Astrocyte (in vitro differentiated cells and primary cell): ENCODE measurements around the gene PKP2. TPM values are rescaled to one million over a fixed set of nuclear protein-coding genes. Genes with fewer than 3 reads are reported as not detected.

Source experiments
- DNase-seq: peaks from one replicate; pipeline ENCODE4 v3.0.0-alpha.2; 2010; ENCODE audit warnings: low read depth
- FAIRE-seq: peaks from 2 replicates; lab custom pipeline; 2011; peaks lifted over from hg19 to GRCh38; lab: Jason Lieb, UNC
- H2AFZ ChIP-seq: 2 replicates; pipeline ENCODE4 v1.6.0; 2012; ENCODE audit warnings: low read depth, low read length, inconsistent platforms
- H3K27ac ChIP-seq: 2 replicates; pipeline ENCODE4 v1.5.1; 2011; ENCODE audit warnings: low read depth, low read length, inconsistent platforms
- H3K27me3 ChIP-seq: 2 replicates; pipeline ENCODE4 v1.6.0; 2011; ENCODE audit warnings: low read length, inconsistent platforms; ENCODE audit not compliant: insufficient read depth
- H3K36me3 ChIP-seq: 2 replicates; pipeline ENCODE4 v1.5.1; 2011; ENCODE audit warnings: low read length, inconsistent platforms; ENCODE audit not compliant: insufficient read depth
- H3K4me1 ChIP-seq: 2 replicates; pipeline ENCODE4 v1.5.1; 2011; ENCODE audit warnings: low read length, inconsistent platforms; ENCODE audit not compliant: insufficient read depth
- H3K4me2 ChIP-seq: 2 replicates; pipeline ENCODE4 v1.6.0; 2012; ENCODE audit warnings: low read length, inconsistent platforms
- H3K4me3 ChIP-seq: 2 replicates; pipeline ENCODE4 v1.5.1; 2011; ENCODE audit warnings: low read depth, mild to moderate bottlenecking, low read length, inconsistent platforms; ENCODE audit not compliant: insufficient read depth
- H3K79me2 ChIP-seq: 2 replicates; pipeline ENCODE4 v1.6.0; 2012; ENCODE audit warnings: mild to moderate bottlenecking, low read length, inconsistent platforms; ENCODE audit not compliant: insufficient read depth
- H3K9ac ChIP-seq: 2 replicates; pipeline ENCODE4 v1.6.0; 2012; ENCODE audit warnings: mild to moderate bottlenecking, low read length, inconsistent platforms
- H3K9me3 ChIP-seq: 2 replicates; pipeline ENCODE4 v1.5.1; 2012; ENCODE audit warnings: low read depth, mild to moderate bottlenecking, low read length, inconsistent platforms; ENCODE audit not compliant: insufficient read depth
- H4K20me1 ChIP-seq: 2 replicates; pipeline ENCODE4 v1.6.0; 2012; ENCODE audit warnings: low read length, inconsistent platforms; ENCODE audit not compliant: insufficient read depth
- H3K27ac Mint-ChIP-seq: one replicate; pipeline ENCODE4 v1.8.0; 2021; ENCODE audit warnings: mild to moderate bottlenecking, mixed read lengths; ENCODE audit not compliant: unreplicated experiment
- H3K27me3 Mint-ChIP-seq: one replicate; pipeline ENCODE4 v1.8.0; 2021; ENCODE audit warnings: low read depth, mixed read lengths; ENCODE audit not compliant: unreplicated experiment
- H3K36me3 Mint-ChIP-seq: one replicate; pipeline ENCODE4 v1.8.0; 2021; ENCODE audit warnings: low read depth, mixed read lengths; ENCODE audit not compliant: unreplicated experiment
- H3K4me1 Mint-ChIP-seq: one replicate; pipeline ENCODE4 v1.8.0; 2021; ENCODE audit warnings: low read depth, mixed read lengths; ENCODE audit not compliant: unreplicated experiment
- H3K4me3 Mint-ChIP-seq: one replicate; pipeline ENCODE4 v1.8.0; 2021; ENCODE audit warnings: mild to moderate bottlenecking, moderate library complexity, mixed read lengths; ENCODE audit not compliant: unreplicated experiment
- H3K9me3 Mint-ChIP-seq: one replicate; pipeline ENCODE4 v1.8.0; 2021; ENCODE audit warnings: mild to moderate bottlenecking, mixed read lengths; ENCODE audit not compliant: unreplicated experiment
- EZH2 ChIP-seq: IDR thresholded peaks from 2 replicates; pipeline ENCODE4 v1.6.1; 2012; ENCODE audit warnings: mild to moderate bottlenecking, low read length, inconsistent platforms; ENCODE audit not compliant: insufficient read depth
- total RNA-seq: library from RNA; stranded (reverse); gene quantifications from 2 replicates; pipeline ENCODE4 v1.2.1, GENCODE V29; 2021
- TF ChIP-seq, protein P1 (sequence below): IDR thresholded peaks from 2 replicates; pipeline ENCODE4 v1.5.1; 2011; ENCODE audit warnings: low read depth, mild to moderate bottlenecking, inconsistent platforms, low read length, moderate library complexity; ENCODE audit not compliant: insufficient read depth

The PKP2 gene
- total RNA-seq, 1 donor from 2014 or later: 35.4 TPM

- Histone ChIP-seq H3K27ac (no peak overlapping the region), H3K79me2 (no peaks in the 10 kb centered on the region), H4K20me1 (no peaks in the 10 kb centered on the region), H2AFZ (no peak overlapping the region), H3K4me1 (no peaks in the 10 kb centered on the region), H3K4me3 (no peak overlapping the region), H3K9ac (no peak overlapping the region), H3K4me2 (no peak overlapping the region), H3K36me3 (no peaks in the 10 kb centered on the region), H3K27me3 (no peaks in the 10 kb centered on the region), H3K9me3 (no peaks in the 10 kb centered on the region)
- Mint-ChIP-seq H3K4me3 (no peak overlapping the region), H3K9me3 (no peaks in the 10 kb centered on the region), H3K27me3 (no peaks in the 10 kb centered on the region), H3K4me1 (no peaks in the 10 kb centered on the region), H3K36me3 (peaks cover 5% of the 10 kb centered on the region), H3K27ac (no peak overlapping the region)
- TF ChIP-seq EZH2: no peak
- TF ChIP-seq, protein P1, sequence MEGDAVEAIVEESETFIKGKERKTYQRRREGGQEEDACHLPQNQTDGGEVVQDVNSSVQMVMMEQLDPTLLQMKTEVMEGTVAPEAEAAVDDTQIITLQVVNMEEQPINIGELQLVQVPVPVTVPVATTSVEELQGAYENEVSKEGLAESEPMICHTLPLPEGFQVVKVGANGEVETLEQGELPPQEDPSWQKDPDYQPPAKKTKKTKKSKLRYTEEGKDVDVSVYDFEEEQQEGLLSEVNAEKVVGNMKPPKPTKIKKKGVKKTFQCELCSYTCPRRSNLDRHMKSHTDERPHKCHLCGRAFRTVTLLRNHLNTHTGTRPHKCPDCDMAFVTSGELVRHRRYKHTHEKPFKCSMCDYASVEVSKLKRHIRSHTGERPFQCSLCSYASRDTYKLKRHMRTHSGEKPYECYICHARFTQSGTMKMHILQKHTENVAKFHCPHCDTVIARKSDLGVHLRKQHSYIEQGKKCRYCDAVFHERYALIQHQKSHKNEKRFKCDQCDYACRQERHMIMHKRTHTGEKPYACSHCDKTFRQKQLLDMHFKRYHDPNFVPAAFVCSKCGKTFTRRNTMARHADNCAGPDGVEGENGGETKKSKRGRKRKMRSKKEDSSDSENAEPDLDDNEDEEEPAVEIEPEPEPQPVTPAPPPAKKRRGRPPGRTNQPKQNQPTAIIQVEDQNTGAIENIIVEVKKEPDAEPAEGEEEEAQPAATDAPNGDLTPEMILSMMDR: no peak
- DNase-seq: peak; percentile 30
- FAIRE-seq: no peak
These were observed 68.5 kb downstream of the PKP2 start for GRCh38 chr12:32828120-32828519.

DNA sequence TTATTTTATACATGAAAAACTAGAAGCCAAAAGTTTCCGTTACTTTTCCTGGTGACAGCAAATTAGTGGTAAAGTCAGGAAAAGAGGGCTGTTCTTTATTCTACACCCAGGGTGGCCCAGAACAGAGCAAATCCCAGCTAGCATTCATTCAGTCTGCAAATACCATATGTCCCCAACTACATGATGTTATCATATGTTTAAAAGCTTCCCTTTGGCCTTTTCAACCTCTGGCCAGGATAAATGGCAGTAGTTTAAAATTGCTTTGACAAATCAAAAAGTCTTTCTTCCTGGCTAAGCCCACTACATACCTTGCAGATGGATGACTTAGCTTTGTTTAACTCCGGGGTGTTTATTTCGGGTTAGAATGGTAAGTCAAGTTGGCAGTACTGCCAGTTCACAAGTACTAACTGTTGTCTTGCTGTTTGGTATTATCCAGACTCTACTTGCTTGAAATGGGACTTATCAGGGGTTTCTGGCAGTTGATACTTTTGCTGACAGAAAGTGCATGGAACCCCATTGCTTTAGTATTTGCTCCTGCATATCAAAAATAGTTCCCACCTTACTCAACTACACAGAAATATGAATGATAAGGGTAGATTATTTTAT is 69.7 kb downstream of the PKP2 start:
- H3K79me2 ChIP-seq: no peaks in the 10 kb centered on the region
- H3K4me3 ChIP-seq: no peak overlapping the region
- no peak overlapping the region for H3K4me2 ChIP-seq
- H4K20me1 ChIP-seq: no peaks in the 10 kb centered on the region
- no peak for TF ChIP-seq EZH2
- TF ChIP-seq, protein P1: no peak
- no peaks in the 10 kb centered on the region for H3K36me3 ChIP-seq
- H3K27ac Mint-ChIP-seq: no peak overlapping the region
- no peaks in the 10 kb centered on the region for H3K4me1 Mint-ChIP-seq
- H3K9ac ChIP-seq: no peak overlapping the region
- no peaks in the 10 kb centered on the region for H3K9me3 ChIP-seq
- no peak overlapping the region for H3K4me3 Mint-ChIP-seq
- H3K27me3 Mint-ChIP-seq: no peaks in the 10 kb centered on the region
- FAIRE-seq (no peak), DNase-seq (no peak)
- peaks cover 5% of the 10 kb centered on the region for H3K36me3 Mint-ChIP-seq
- H3K4me1 ChIP-seq: no peaks in the 10 kb centered on the region
- no peaks in the 10 kb centered on the region for H3K9me3 Mint-ChIP-seq
- H3K27me3 ChIP-seq: no peaks in the 10 kb centered on the region
- H2AFZ ChIP-seq: no peak overlapping the region
- no peak overlapping the region for H3K27ac ChIP-seq

GRCh38 chr12:32824596-32824995 is 72.0 kb downstream of the PKP2 start:
- no peaks in the 10 kb centered on the region for H3K9me3 ChIP-seq
- no peak overlapping the region for H3K4me2 ChIP-seq
- DNase-seq: no peak
- Mint-ChIP-seq H3K4me3 (no peak overlapping the region), H3K27ac (no peak overlapping the region), H3K4me1 (peaks cover 14% of the 10 kb centered on the region), H3K36me3 (peaks cover 5% of the 10 kb centered on the region), H3K9me3 (no peaks in the 10 kb centered on the region), H3K27me3 (no peaks in the 10 kb centered on the region)
- H3K79me2 ChIP-seq: no peaks in the 10 kb centered on the region
- no peak overlapping the region for H3K27ac ChIP-seq
- no peak overlapping the region for H3K4me3 ChIP-seq
- FAIRE-seq: no peak
- H3K36me3 ChIP-seq: no peaks in the 10 kb centered on the region
- no peak overlapping the region for H2AFZ ChIP-seq
- H3K9ac ChIP-seq: no peak overlapping the region
- no peaks in the 10 kb centered on the region for H3K4me1 ChIP-seq
- TF ChIP-seq EZH2: no peak
- TF ChIP-seq, protein P1: no peak
- no peaks in the 10 kb centered on the region for H4K20me1 ChIP-seq
- H3K27me3 ChIP-seq: no peaks in the 10 kb centered on the region
